Gastrocnemius medialis (tissue), 4 donors: Measurements from ENCODE around the gene ECE2. TPM values are rescaled to one million over a fixed set of nuclear protein-coding genes. Genes with fewer than 3 reads are reported as not detected.

Experiments used
- ATAC-seq, 2 donors: fragments of 150-250 bp; one replicate each; pipeline ENCODE4 v1.9.1; 2016
- DNase-seq, 2 donors: peaks; one replicate each; pipeline ENCODE4 v3.0.0-alpha.2; 2019
- H3K27ac ChIP-seq, 4 donors: fragments of 200-600 bp; sonication (generic); 1 replicate in 1 of 4; 2 replicates in 3 of 4; pipeline ENCODE4 v1.5.1; 2016 to 2018; ENCODE audit warnings: mild to moderate bottlenecking in 2 of 4, moderate library complexity in 1 of 4
- H3K27me3 ChIP-seq, 3 donors: fragments of 200-600 bp; sonication (generic) in 2 of 3; 1 replicate in 1 of 3; 2 replicates in 2 of 3; pipeline versions ENCODE4 v1.5.1 to v1.6.0; 2016 to 2019; ENCODE audit warnings: mild to moderate bottlenecking in 1 of 3, moderate library complexity in 1 of 3
- H3K36me3 ChIP-seq, 2 donors: fragments of 200-600 bp; sonication (generic) in 1 of 2; one replicate each; pipeline ENCODE4 v1.5.1; 2017 to 2018
- H3K4me1 ChIP-seq, 2 donors: fragments of 200-600 bp; sonication (generic) in 1 of 2; one replicate each; pipeline ENCODE4 v1.5.1; 2016 to 2017; ENCODE audit warnings: mild to moderate bottlenecking in 2 of 2
- H3K4me3 ChIP-seq, 4 donors: fragments of 200-600 bp; sonication (generic) in 3 of 4; 1 replicate in 1 of 4; 2 replicates in 3 of 4; pipeline ENCODE4 v1.5.1; 2016 to 2019; ENCODE audit warnings: mild to moderate bottlenecking in 2 of 4
- H3K9me3 ChIP-seq, 3 donors: fragments of 200-600 bp; sonication (generic) in 2 of 3; 1 replicate in 1 of 3; 2 replicates in 2 of 3; pipeline ENCODE4 v1.5.1; 2016 to 2019
- POLR2A ChIP-seq, 2 donors: fragments of 450-650 bp; IDR thresholded peaks; one replicate each; pipeline ENCODE4 v1.6.1; 2017; ENCODE audit warnings: antibody characterized with exemption in 2 of 2, mild to moderate bottlenecking in 2 of 2, moderate library complexity in 2 of 2
- in situ Hi-C, 4 donors: fragments of 200-750 bp; cut with MboI; loops; one replicate each; pipeline versions ENCODE4 v1.15.0 to v1.8.0; 2017; ENCODE audit warnings: low sequenced_read_pairs in 4 of 4
- intact Hi-C: fragments of 100-400 bp; cut with DNase I; formaldehyde crosslinking; loops from one replicate; pipeline ENCODE4 v1.15.1; 2023; ENCODE audit warnings: low total_unique reads
- total RNA-seq, 4 donors: library from RNA; depleted of rRNA; stranded (reverse); fragments of >200 nt; gene quantifications; one replicate each; pipeline versions ENCODE4 v1.1.0 to v1.2.3, GENCODE V29; 2016
- TF ChIP-seq, protein P1 (sequence below), 5 experiments: fragments of 450-650 bp in 3 of 5; fragments of 200-600 bp in 2 of 5; sonication (generic) in 2 of 5; IDR thresholded peaks in 4 of 5; conservative IDR thresholded peaks in 1 of 5; 1 replicate in 4 of 5; 2 replicates in 1 of 5; pipeline ENCODE4 v1.5.1; 2016 to 2019; ENCODE audit warnings: antibody characterized with exemption in 5 of 5, mild to moderate bottlenecking in 3 of 5, moderate library complexity in 3 of 5

The ECE2 gene
- total RNA-seq, 4 donors from 2014 or later: not detected

DNA sequence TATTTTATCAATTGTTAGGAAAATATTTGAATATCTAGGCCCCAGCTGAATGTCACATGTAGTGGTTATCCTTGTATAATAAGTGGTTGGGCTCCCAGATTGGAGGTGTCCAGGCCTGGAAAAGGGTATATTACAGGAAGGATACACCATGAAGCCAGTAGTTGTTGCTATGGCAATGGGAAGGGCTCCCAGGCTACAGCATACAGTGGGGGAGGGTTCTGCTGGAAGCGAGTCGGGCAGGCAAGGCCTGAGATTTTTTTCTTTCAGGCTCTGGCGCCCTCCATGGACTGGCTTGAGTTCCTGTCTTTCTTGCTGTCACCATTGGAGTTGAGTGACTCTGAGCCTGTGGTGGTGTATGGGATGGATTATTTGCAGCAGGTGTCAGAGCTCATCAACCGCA lies 8.9 kb downstream of the ECE2 start:
- Histone ChIP-seq H3K27ac (no peak overlapping the region), H3K9me3 (no peaks in the 10 kb centered on the region), H3K4me3 (no peak overlapping the region), H3K27me3 (no peaks in the 10 kb centered on the region), H3K36me3 (no peaks in the 10 kb centered on the region), H3K4me1 (no peaks in the 10 kb centered on the region)
- intact Hi-C loops (loop anchor here (5.0 kb wide), 1 partner anchor 57 kb away; the partner anchor contains the start of gene VWA5B2), in situ Hi-C loops (loop anchor here in 1 of 4 donors (25.0 kb wide), 1 partner anchor 397 kb away; the partner anchor contains the start of gene PARL)
- ATAC-seq: no peak
- DNase-seq: no peak
- TF ChIP-seq, protein P1, sequence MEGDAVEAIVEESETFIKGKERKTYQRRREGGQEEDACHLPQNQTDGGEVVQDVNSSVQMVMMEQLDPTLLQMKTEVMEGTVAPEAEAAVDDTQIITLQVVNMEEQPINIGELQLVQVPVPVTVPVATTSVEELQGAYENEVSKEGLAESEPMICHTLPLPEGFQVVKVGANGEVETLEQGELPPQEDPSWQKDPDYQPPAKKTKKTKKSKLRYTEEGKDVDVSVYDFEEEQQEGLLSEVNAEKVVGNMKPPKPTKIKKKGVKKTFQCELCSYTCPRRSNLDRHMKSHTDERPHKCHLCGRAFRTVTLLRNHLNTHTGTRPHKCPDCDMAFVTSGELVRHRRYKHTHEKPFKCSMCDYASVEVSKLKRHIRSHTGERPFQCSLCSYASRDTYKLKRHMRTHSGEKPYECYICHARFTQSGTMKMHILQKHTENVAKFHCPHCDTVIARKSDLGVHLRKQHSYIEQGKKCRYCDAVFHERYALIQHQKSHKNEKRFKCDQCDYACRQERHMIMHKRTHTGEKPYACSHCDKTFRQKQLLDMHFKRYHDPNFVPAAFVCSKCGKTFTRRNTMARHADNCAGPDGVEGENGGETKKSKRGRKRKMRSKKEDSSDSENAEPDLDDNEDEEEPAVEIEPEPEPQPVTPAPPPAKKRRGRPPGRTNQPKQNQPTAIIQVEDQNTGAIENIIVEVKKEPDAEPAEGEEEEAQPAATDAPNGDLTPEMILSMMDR (IDR thresholded peaks at IDR 0.05 in 4 of 5, conservative IDR thresholded peaks at IDR 0.05 in 1 of 5): no peak
- no peak for TF ChIP-seq POLR2A (IDR thresholded peaks at IDR 0.05)

DNA sequence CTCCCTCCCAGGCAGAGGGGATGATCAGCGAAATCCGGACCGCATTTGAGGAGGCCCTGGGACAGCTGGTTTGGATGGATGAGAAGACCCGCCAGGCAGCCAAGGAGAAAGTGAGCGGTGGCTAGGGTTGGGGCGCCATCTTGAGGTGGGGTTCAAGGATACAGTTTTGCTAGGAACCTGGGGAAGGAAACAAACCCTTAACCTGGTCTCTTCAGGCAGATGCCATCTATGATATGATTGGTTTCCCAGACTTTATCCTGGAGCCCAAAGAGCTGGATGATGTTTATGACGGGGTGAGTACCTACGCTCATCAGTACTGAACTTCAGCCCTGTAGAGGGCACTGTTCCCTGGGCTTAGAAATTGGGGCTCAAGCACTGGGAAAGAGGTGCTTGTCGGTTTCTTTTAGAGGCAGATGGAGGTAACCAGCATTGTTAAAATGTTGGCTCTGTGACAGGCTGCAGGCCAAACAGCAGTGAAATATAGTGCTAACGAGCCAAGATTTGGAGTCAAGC lies 13.7 kb downstream of the ECE2 start:
- intact Hi-C loops: loop anchor here (5.0 kb wide), 1 partner anchor 62 kb away; the partner anchor contains the start of gene VWA5B2
- Histone ChIP-seq H3K4me3 (no peak overlapping the region), H3K27ac (no peak overlapping the region), H3K4me1 (no peaks in the 10 kb centered on the region), H3K36me3 (no peaks in the 10 kb centered on the region), H3K9me3 (no peaks in the 10 kb centered on the region), H3K27me3 (no peaks in the 10 kb centered on the region)
- ATAC-seq (peak; percentile 43 to 58), DNase-seq (peak in 1 of 2 donors; percentile 28)
- no peak for TF ChIP-seq POLR2A (IDR thresholded peaks at IDR 0.05)
- TF ChIP-seq, protein P1 (IDR thresholded peaks at IDR 0.05 in 4 of 5, conservative IDR thresholded peaks at IDR 0.05 in 1 of 5): peak; percentile 26 to 59 (median 49)
- in situ Hi-C loops: loop anchor here in 1 of 4 donors (25.0 kb wide), 1 partner anchor 402 kb away; the partner anchor contains the start of gene PARL

DNA sequence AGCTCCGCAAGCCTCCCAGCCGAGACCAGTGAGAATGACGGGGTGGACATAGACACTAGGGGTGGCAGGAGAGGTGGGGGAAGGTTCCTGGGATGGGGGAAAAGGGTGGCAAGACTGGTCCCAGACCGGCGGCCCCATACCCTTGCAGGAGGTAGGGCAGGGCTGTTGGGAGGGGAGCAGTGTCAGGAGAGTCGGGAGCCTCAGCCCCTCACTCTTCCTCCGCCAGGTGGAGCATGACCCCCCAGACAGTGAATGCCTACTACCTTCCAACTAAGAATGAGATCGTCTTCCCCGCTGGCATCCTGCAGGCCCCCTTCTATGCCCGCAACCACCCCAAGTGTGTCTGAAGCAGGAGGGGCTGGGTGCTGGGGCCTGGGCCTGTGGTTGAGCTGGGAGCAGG lies 14.5 kb downstream of the ECE2 start:
- in situ Hi-C loops: loop anchor here in 1 of 4 donors (25.0 kb wide), 1 partner anchor 403 kb away; the partner anchor contains the start of gene PARL

DNA sequence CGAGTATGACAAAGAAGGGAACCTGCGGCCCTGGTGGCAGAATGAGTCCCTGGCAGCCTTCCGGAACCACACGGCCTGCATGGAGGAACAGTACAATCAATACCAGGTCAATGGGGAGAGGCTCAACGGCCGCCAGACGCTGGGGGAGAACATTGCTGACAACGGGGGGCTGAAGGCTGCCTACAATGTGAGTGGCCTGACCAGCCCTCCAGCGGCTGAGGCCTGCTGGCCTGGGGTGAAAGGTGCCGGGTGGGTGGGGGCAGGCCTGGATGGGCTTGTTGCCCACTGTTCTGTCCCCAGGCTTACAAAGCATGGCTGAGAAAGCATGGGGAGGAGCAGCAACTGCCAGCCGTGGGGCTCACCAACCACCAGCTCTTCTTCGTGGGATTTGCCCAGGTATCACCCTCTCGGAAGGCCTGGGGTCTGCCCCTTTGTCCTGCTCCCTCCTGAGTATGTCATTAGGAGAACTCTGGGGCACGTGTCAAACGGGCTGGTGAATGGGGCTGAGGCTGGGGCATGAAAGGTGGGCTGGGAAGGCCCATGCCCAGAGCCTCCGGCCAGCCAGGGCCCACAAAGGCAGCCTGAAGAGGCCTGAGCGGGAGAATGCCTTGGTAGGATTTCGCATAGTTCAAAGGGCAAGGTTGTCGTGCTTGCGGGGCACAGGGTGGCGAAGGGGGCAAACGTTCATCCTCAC lies 15.4 kb downstream of the ECE2 start:
- Histone ChIP-seq H3K27me3 (no peaks in the 10 kb centered on the region), H3K9me3 (no peaks in the 10 kb centered on the region), H3K36me3 (no peaks in the 10 kb centered on the region), H3K4me1 (no peaks in the 10 kb centered on the region), H3K27ac (no peak overlapping the region), H3K4me3 (no peak overlapping the region)
- intact Hi-C loops: loop anchor here (10.0 kb wide), 1 partner anchor 276 kb away; the partner anchor contains the start of gene ABCC5
- TF ChIP-seq POLR2A (IDR thresholded peaks at IDR 0.05): no peak
- TF ChIP-seq, protein P1 (IDR thresholded peaks at IDR 0.05 in 4 of 5, conservative IDR thresholded peaks at IDR 0.05 in 1 of 5): no peak
- in situ Hi-C loops: loop anchor here in 1 of 4 donors (25.0 kb wide), 1 partner anchor 404 kb away; the partner anchor contains the start of gene PARL
- DNase-seq: no peak
- ATAC-seq: no peak

More for the DNA sequence above, 14.5 kb downstream of the ECE2 start:
- Histone ChIP-seq H3K36me3 (no peaks in the 10 kb centered on the region), H3K4me3 (no peak overlapping the region), H3K9me3 (no peaks in the 10 kb centered on the region), H3K27me3 (no peaks in the 10 kb centered on the region), H3K27ac (no peak overlapping the region), H3K4me1 (no peaks in the 10 kb centered on the region)
- intact Hi-C loops: loop anchor here (10.0 kb wide), 1 partner anchor 276 kb away; the partner anchor contains the start of gene ABCC5
- DNase-seq: no peak
- TF ChIP-seq, protein P1 (IDR thresholded peaks at IDR 0.05 in 4 of 5, conservative IDR thresholded peaks at IDR 0.05 in 1 of 5): no peak
- TF ChIP-seq POLR2A (IDR thresholded peaks at IDR 0.05): no peak
- ATAC-seq: no peak
